HG03060 (cell line): Measurements from ENCODE around the gene SYNDIG1.

ENCODE experiments used
- ATAC-seq: cut with Tn5 transposase; IDR thresholded peaks from one replicate; pipeline ENCODE4 v1.9.1; 2021; ENCODE audit warnings: low read depth, moderate number of reproducible peaks; ENCODE audit not compliant: unreplicated experiment

Gene SYNDIG1

GRCh38 chr20:24580855-24581254 is 111.4 kb downstream of the SYNDIG1 start:
- ATAC-seq = no peak

- no peak for ATAC-seq
Measured at GRCh38 chr20:24581443-24582170, 112.2 kb downstream of the SYNDIG1 start.

DNA sequence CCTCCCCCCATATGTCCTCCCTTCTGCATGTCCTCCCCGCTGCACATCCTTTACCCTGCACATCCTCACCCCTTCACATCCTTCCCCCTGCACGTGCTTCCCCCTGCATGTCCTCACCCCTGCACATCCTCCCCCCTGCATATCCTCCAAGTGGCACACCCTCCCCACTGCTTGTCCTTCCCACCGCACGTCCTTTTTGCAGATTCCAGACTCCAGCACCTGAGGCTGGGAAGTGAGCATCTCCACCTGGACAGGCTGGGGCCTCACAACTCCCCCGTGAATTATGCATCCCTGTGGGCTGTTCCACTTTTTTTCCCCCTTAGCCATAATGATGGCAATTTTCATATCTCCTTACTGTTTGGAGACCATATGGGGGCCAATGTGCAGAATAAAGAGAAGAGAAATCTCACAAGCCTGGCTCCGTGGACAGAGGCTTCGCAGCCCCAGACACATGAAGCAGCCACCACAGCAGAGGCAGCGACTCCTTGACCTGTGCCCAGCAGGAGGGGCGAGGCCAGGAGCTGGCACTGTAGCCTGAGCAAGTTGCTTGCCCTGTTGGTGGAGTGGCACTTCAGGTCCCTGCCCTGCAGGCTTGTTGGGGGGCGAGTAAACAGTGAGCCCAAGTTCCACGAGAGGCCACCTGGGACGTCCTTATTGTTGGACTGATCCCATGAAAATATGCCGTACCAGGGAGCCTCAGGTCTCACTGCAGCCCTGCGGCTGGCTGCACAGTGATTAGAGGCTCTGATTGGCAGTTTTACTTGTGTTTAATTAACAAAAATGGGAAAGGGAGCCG is 113.1 kb downstream of the SYNDIG1 start:
- ATAC-seq = no peak

GRCh38 chr20:24583169-24583792 is 113.9 kb downstream of the SYNDIG1 start:
- ATAC-seq = no peak

GRCh38 chr20:24584078-24584477 is 114.6 kb downstream of the SYNDIG1 start:
- ATAC-seq = no peak

GRCh38 chr20:24584538-24585356 is 115.3 kb downstream of the SYNDIG1 start:
- no peak for ATAC-seq

DNA sequence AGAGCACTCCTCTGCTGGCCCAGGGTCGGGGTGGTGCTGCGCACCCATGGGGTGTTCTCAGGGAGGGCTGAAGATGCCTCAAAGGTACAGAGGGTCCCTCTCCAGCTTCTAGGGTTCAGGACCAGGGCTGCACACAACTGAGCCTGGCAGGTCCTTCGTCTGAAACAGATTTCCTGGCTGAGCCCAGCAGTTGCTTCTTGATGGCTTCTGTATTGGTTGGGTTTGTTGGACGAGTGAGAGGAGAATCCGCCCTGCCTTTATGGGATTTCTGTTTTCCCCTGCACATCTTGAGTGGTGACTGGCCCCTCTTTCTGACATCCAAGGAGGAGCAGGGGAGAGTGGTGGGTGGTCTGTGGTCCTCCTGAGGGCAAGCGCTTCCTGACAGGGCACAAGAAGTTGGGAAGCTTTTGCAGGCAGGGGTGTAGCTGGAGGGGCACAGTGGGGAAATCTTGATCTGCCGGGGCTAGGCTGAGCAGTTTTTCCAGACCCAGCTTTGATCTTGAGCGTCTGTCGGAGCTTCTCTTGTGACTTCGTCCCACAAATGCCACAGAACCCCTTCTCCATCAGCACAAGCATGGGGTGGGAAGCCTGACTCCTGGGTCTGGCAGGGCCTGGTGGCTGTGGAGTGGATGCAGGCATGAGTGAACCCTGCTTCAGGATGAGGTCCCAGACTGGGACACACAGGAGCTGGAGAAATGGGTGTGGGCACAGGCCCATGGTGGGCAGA is 116.5 kb downstream of the SYNDIG1 start:
- ATAC-seq = no peak

GRCh38 chr20:24586523-24586840 is 117.1 kb downstream of the SYNDIG1 start:
- no peak for ATAC-seq

DNA sequence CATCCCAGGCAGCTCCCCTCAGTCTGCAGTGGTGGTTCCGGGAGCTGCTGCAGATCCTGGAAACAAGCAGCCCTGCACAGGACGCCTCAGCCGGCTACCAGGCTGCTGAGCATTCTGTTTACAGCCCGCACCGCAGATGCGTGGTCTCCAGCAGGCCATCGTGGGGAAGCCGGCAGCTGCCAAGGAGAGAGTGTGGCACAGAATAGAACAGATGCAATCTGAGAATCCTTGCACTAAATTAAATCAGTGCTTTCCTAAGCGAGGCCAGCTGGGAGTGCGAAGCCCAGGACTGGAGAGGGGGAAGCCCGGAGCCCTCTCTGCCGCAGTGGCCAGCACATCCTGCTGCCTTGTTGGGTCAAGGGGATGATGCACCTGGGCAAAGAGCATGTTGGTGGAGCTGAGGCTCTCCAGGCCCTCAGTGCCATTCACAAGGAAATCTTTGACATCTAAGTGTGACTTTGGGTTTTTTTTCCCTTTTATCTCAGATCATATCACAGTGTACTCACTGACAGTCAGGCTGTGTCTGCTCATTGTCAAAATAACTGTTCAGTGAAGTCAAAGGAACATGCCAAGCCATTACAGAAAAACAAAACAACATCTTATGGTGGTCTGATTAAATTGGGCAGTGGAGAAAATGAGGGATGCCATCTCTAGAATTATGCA is 118.1 kb downstream of the SYNDIG1 start:
- ATAC-seq = no peak

DNA sequence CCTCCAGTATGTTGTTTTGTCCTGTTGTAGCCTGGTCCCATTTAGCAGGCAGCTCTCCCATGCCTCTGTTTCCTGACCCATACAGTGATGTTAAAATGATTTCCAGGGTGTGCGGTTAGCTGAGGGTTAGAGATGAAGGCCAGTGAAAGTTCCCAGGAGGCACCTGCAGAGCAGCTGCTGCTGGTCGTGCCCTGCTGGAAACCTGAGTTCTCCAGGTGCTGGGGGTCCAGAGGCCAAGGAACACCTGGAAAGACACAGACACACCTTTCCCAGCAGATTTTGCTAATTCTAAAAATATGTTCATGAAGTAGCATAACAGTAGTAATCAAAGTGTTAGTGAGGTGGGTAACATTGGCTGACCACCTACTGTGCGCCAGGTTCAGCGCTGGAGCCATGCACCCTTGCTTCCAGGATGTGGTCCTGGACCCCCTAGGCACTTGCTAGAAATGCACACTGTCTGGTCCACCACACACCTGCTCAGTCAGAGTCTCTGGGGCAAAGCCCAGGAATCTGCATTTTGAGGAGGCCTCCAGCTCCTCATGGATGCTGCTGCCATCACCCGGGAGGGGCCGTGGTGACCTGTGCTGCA is 118.7 kb downstream of the SYNDIG1 start:
- ATAC-seq = no peak

DNA sequence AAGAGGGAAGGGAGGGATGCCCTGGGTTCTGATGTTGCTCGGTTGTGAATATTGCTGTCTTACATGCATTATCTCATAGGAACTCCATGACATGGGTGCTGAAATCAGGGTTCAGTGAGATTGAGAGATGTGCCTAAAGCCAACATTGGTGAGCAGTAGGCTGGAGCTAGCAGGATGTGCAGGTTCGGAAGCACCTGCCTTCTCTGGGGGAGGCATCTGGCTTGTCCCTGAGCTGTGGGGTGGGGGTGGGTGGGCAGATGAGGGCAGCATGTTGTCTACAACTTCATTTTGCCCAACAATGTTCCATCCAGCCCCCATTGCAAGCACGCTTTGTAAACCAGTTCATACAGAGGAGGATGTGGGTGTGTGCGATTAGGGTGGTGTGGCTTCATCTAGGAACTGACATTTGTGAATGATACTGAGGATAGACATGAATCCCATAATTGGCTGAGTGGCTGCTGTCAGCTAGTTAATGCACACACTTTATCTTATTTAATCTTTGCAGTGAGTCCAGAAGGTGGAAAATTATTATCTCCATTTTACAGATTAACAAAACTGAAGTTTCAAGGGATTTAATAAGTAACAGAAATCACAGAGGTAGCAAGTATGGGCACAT is 119.4 kb downstream of the SYNDIG1 start:
- no peak for ATAC-seq

- ATAC-seq = no peak
Measured at GRCh38 chr20:24589381-24589780, 120.0 kb downstream of the SYNDIG1 start.

DNA sequence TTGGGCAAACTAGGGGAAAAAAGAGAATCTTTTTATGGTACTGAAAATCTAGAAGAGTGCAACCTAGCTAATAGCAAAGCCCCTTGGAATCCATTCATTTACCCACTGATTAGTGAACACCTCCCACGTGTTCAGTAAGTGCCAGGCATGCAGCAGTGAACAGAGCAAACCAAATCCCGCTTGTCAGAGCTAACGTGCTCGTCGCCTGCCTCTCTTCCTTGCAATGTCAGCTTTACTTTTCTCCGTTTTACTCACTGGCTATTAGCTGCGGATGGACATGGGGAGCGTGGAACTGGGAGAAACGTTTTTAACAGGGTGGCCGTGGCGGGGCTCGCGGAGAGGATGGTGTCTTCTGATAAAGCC is 120.4 kb downstream of the SYNDIG1 start:
- no peak for ATAC-seq

GRCh38 chr20:24590178-24590982 is 121.0 kb downstream of the SYNDIG1 start:
- no peak for ATAC-seq

- ATAC-seq = no peak
Measured at GRCh38 chr20:24597051-24597450, 127.6 kb downstream of the SYNDIG1 start.

DNA sequence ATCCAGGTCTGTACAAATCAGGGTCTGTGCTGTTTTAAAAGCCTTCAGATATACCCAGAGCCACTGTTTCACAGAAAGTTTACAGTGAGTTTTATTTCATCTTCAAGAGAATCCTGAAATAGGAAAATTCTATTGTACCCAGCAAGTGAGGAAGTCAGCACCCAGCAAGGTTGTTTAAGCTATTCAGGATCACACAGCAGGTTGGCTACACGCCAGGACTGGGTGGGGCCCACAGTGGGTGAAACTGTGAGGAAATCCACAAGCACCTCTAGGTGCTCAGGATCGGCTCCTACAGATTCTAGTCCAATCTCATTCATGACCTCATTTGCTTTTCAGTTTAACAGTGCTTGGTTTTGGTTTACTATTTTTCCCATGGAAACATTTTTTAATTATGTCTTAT is 128.9 kb downstream of the SYNDIG1 start:
- ATAC-seq = no peak

DNA sequence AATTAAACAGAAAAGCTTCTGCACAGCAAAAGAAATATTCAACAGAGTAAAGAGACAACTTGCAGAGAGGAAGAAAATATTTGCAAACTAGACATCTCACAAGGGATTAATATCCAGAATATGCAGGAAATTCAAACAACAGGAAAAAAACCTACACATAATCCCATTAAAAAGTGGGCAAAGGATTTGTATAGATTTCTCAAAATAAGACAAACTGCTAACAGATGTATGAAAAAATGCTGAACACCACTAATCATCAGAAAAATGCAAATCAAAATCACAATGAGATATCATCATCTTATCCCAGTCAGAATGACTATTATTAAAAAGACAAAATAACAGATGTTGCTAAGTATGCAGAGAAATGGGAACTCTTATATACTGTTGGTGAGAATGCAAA is 129.6 kb downstream of the SYNDIG1 start:
- no peak for ATAC-seq

- no peak for ATAC-seq
Measured at GRCh38 chr20:24600012-24600411, 130.6 kb downstream of the SYNDIG1 start.
